GM12892 (cell line): ENCODE data around the gene ANKRD44.

ENCODE experiments used
- POLR2A ChIP-seq: IDR thresholded peaks from 2 replicates; pipeline ENCODE4 v1.6.1; 2011; ENCODE audit warnings: low read depth, low read length, control low read depth
- POLR2AphosphoS5 ChIP-seq: IDR thresholded peaks from 2 replicates; pipeline ENCODE4 v1.6.1; 2011; ENCODE audit warnings: low read depth, low read length, control low read depth

DNA sequence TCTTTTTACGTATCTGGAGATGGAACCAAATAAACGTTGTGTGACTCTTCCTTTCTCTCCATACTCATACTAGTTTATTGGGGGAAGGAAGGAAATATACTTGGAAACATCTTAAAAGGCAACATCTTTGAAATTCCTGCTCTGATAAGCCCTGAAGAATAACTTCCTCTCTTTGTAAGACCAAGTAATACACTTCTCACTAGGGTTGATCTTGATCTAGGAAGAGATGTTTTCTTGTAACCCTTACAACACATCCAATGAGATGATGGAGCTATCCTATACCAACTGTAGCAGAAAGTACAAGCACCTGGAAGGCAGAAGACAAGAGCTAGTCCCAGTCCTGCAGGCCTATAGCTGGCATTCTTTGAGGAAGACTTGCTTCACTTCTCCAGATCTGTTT, 2.0 kb downstream of the ANKRD44 start:
- no peak; the same call in 1 of the 2 replicates for TF ChIP-seq POLR2A
- TF ChIP-seq POLR2AphosphoS5, result no peak
